ENCODE results near the gene SBF1.
A peak's percentile ranks its signal among the peaks of the same experiment; 100 is the strongest.

Gene SBF1

DNA sequence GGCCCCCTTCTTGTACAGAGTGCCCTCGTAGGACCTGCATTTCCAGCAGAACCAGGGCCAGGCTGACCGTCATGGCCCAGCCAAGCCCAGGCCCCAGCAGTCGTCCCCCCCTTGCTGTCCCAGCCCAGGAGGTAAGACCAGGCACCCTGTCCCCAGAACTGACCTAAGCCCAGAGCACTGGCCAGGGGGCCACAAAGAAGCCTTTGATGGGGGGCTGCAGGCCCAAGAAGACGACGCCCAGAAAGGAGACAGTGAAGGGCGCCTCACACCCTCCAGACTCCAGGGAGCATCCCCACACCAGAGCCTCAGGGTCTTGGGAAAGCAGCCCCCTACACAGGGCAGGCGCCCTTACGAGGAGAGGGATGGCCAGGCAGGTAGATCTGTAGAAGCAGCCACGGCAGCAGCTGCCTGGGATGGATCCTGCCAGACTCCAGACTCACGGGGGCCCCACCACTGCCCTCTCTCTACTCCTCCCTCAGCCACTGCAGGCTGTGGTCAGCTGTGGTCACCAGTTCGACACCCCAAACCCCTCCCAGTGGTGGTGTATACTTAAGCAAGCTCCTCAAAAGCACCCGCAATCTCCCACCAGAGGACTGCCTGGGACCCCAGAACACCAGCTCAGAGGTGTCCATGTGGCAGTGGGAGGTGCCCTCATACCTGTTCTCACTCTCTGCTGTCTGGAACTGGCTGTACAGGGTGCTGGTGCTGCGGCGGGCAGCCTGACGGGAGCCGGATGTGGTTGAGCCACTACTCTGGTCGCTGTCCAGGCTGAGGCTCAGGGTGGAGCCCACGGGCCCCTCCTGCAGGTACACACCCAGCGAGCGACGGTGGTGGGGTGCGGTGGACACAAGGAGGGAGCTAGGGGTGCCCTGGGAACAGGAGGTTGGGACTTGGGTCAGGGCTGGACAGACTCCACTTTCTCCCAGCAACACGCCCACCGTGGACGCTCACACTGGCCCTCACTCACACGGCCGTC lies 27.0 kb downstream of the SBF1 start:
- Histone ChIP-seq H3K27ac (peak overlapping the region in 1 of 21 experiments; percentile 1), H3K4me3 (no peak overlapping the region)

- no peak overlapping the region for H3K27ac ChIP-seq
- H3K4me3 ChIP-seq = no peak overlapping the region
Measured at GRCh38 chr22:50446708-50447575, 27.9 kb downstream of the SBF1 start.

- Histone ChIP-seq H3K4me3 (no peak overlapping the region), H3K27ac (peak overlapping the region in 1 of 21 experiments; percentile 17)
Measured at GRCh38 chr22:50445880-50446707, 28.7 kb downstream of the SBF1 start.

DNA sequence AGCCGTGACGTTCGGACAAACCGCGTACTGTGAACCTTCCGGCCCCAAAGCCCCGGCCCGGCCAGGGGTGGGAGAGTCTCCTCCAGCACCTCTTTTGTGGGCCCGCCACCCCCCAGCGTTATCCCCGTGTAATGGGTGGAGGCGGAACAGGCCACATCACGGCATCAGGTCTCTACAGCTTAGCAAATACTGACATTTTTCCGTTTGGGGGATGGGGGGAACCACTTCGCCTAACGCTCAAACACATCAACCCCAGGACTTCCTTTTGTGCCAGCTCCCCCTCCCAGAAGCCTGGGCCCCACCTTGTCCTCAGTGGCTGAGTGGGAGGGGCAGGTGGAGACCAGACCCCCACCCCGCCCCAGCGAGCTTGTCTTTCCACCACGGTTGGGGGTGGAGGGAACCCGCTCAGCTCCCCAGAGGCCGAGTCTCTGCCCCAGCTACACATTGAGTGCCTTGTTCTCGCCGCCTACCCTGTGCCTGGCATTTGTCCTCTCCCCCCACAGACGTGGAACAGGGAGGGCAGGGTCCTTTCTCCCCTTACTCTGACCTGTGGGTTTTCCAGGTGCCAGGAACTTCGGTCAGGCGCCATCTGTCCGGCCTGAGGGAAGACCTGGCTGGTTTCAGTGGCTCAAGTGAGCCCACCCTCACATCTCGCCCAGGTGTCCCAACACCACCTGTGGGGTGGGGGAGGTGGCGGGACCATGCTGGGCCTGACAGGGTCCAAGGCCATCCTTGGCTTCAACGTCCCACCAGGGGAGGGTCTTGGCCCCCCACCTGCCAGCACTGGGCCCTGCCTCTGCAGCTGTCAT lies 29.6 kb downstream of the SBF1 start:
- H3K4me3 ChIP-seq = no peak overlapping the region
- peak overlapping the region in 5 of 21 experiments; percentile 17 to 43 (median 30) for H3K27ac ChIP-seq

- Histone ChIP-seq H3K4me3 (no peak overlapping the region), H3K27ac (peak overlapping the region in 4 of 21 experiments; percentile 23 to 43 (median 32))
Measured at GRCh38 chr22:50444663-50445062, 30.2 kb downstream of the SBF1 start.

DNA sequence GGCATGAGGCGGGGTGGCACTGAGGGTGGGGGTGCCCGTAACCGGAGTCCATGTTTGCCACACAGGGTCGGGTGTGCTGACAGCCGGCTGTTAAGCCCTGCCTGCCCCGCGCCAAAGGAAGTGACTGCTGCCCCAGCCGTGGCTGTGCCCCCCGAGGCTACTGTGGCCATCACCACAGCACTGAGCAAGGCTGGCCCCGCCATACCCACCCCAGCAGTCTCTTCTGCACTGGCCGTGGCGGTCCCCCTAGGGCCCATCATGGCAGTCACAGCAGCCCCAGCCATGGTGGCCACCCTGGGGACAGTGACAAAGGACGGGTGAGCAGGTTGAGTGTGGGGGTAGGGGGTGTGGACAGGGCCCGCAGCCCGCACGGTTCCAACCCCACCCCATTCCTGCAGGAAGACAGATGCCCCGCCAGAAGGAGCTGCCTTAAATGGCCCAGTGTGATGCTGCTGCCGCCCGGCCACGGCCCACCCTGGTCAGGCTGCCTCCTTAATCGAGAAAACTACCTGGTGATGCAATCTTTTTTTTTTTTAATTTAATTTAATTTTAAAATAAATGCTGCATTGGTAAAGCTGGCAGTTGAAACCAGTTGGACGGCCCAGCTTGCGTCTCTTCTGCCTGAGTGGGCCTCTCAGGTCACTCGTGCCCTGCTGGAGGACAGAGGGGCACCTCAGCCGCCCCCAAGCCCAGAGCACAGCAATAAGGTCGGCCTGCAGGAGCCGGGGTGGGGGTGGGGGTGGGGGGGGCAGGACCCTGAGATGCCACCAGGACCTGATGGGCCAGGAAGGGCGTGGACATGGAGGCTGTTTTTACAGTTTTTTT lies 30.8 kb downstream of the SBF1 start:
- no peak overlapping the region for H3K4me3 ChIP-seq
- H3K27ac ChIP-seq = peak overlapping the region in 2 of 21 experiments; percentile 19 to 23

GRCh38 chr22:50443197-50443596 lies 31.6 kb downstream of the SBF1 start:
- peak overlapping the region in 1 of 21 experiments; percentile 23 for H3K27ac ChIP-seq

DNA sequence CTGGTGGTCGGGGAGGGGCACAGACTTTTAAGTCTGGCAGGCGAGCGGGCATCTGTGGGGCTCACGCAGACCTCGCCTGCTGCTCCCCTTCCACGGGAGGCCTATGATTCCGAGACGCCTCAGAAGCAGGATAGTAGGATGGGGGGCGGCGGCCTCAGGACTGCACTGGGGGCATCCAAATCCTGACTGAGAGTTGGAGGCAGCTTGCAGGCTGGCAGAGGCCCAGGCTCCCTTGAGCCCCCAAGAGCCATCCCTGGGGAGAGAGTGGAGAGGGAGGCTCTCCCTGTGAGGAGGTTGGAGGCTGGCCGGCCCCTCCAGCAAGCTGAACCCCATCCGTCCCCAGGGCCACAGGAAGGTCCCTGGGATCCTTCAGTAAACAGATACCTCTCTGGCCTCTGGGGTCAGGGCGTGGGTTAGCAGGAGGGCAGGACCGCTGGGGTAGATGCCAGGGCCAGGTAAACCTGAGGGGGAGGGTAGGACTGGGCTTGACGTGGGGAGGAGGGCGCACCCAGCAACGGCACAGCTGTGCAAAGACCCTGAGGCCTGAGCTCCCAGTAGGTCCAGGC lies 33.3 kb downstream of the SBF1 start:
- Histone ChIP-seq H3K27ac (no peak overlapping the region), H3K4me3 (no peak overlapping the region)

More at GRCh38 chr22:50443197-50443596, 31.6 kb downstream of the SBF1 start:
- no peak overlapping the region for H3K4me3 ChIP-seq

- Histone ChIP-seq H3K4me3 (no peak overlapping the region), H3K27ac (peak overlapping the region in 1 of 21 experiments; percentile 13)
Measured at GRCh38 chr22:50440544-50441249, 34.1 kb downstream of the SBF1 start.

DNA sequence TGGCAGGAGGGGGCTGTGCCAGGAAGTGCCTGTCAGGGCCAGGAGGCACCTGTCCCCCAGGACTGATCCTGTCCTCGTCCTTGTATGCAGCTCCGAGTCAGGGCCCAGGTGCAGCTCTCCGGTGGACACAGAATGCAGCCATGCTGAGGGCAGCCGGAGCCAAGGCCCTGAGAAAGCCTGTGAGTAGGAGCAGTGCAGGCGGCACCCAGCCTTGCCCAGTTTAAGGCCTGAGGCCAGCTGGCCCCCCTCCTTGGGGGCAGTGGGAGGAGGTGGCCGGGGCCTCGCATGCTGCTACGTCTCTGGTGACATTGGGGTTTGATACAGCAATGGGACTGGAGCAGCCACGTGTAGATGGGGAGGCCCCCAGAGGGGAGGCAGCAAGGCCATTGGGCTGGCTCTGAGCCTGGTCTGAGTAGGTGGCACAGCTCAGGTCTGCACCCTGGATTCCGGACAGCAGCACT lies 34.9 kb downstream of the SBF1 start:
- Histone ChIP-seq H3K4me3 (no peak overlapping the region), H3K27ac (no peak overlapping the region)

- H3K4me3 ChIP-seq = no peak overlapping the region
- H3K27ac ChIP-seq = no peak overlapping the region
Measured at GRCh38 chr22:50439314-50439870, 35.4 kb downstream of the SBF1 start.

DNA sequence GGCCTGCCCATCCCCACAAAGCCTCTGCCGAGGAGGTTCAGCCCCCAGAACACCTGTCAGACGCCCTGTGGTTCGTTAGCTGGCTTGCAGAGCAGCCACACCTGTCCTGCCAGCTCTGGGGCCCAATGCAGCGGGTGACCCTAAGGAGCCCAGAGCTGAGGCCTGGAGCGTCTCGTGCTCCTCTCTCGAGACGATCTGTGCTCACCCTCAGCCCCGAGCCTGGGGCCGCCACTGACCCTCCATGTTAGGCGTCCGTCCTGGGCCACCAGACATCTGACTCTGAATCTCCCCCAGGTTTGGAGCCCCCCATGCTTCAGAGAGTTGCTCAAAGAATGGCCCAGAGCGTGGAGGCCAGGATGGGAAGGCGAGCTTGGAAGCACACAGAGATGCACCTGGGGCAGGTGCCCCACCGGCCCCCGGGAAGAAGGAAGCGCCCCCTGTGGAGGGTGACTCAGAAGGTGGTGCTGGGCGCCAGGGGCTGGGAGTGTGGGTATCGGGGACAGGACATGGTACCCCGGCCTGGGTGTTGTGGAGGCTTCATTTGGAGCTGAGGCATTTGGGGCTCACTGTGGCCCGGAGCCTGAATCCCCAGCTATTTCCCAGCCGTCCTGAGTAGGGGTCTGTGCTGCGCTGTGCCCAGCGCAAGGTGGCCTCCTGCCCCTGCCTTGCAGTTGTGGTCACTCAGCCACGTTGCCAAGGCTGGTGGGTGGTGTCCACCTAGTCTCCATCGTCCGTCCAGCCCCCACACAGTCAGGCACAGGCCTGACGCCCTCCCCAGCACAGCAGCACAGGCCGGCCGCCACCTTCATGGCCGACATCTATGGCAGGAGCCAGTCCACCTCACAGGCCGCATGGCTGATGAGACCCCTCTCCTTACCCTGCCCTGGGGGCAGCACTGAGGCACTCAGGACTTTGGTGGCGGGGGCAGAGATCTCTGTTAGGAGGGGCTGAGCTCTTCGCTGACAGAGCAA lies 36.2 kb downstream of the SBF1 start:
- Histone ChIP-seq H3K4me3 (no peak overlapping the region), H3K27ac (no peak overlapping the region)

- no peak overlapping the region for H3K27ac ChIP-seq
- H3K4me3 ChIP-seq = no peak overlapping the region
Measured at GRCh38 chr22:50437511-50438304, 37.1 kb downstream of the SBF1 start.

GRCh38 chr22:50436841-50437341 lies 37.9 kb downstream of the SBF1 start:
- H3K4me3 ChIP-seq = no peak overlapping the region
- H3K27ac ChIP-seq = no peak overlapping the region
